IMR-90 (cell line): ENCODE measurements around the gene DSCAML1. TPM values are rescaled to one million over a fixed set of nuclear protein-coding genes. Genes with fewer than 3 reads are reported as not detected.

Experiments used
- ATAC-seq: fragments of 200-7000 bp; cut with Tn5 transposase; 2 replicates; pipeline ENCODE4 v1.9.1; 2020; ENCODE audit warnings: low read depth, mild to moderate bottlenecking, moderate library complexity
- BruUV-seq: library from RNA; stranded (reverse); fragments of 400-500 nt; replicated peaks from 2 replicates; lab custom pipeline; 2021; lab: Mats Ljungman, UMichigan
- CTCF ChIA-PET: fragments of 300-600 bp; formaldehyde crosslinking; extraction: SDS; loops from one replicate; lab custom pipeline; 2021; ENCODE audit warnings: antibody characterized with exemption; lab: Yijun Ruan, JAX
- POLR2A ChIA-PET: fragments of 300-600 bp; sonication (Branson Sonifier 250); formaldehyde crosslinking; loops from one replicate; lab custom pipeline; 2022; ENCODE audit warnings: antibody characterized with exemption; ENCODE audit not compliant: unreplicated experiment; lab: Charles Lee
- DNase-seq: peaks from one replicate; pipeline ENCODE4 v3.0.0; 2013
- H2AFZ ChIP-seq: replicated peaks from 2 replicates; pipeline ENCODE3; 2013; ENCODE audit warnings: low read length, mild to moderate bottlenecking; ENCODE audit not compliant: poor library complexity
- H2AK5ac ChIP-seq: 2 replicates; pipeline ENCODE4 v1.6.1; 2013; ENCODE audit warnings: low read depth, low read length, inconsistent platforms
- H2AK9ac ChIP-seq: replicated peaks from 2 replicates; pipeline ENCODE3; 2013; ENCODE audit warnings: mild to moderate bottlenecking, low read depth, low read length, moderate library complexity; ENCODE audit not compliant: poor library complexity
- H2BK120ac ChIP-seq: 2 replicates; pipeline ENCODE4 v1.6.1; 2013; ENCODE audit warnings: low read depth, low read length, inconsistent platforms
- H2BK15ac ChIP-seq: 3 replicates; pipeline ENCODE4 v1.6.1; 2013; ENCODE audit warnings: low read depth, low read length, inconsistent platforms
- H2BK20ac ChIP-seq: 2 replicates; pipeline ENCODE4 v1.6.1; 2013; ENCODE audit warnings: low read depth, mild to moderate bottlenecking, inconsistent platforms, low read length, moderate library complexity
- H2BK5ac ChIP-seq: 2 replicates; pipeline ENCODE4 v1.6.1; 2013; ENCODE audit warnings: mild to moderate bottlenecking, low read depth, low read length, inconsistent platforms; ENCODE audit not compliant: poor library complexity, severe bottlenecking
- H3K14ac ChIP-seq: replicated peaks from 2 replicates; pipeline ENCODE4 v1.6.1; 2013; ENCODE audit warnings: low read depth, low read length, inconsistent platforms
- H3K18ac ChIP-seq: 2 replicates; pipeline ENCODE4 v1.6.1; 2013; ENCODE audit warnings: low read depth, low read length, control low read depth
- H3K23ac ChIP-seq: 2 replicates; pipeline ENCODE4 v1.6.1; 2013; ENCODE audit warnings: low read depth, low read length, inconsistent platforms
- H3K27ac ChIP-seq: 2 replicates; pipeline ENCODE4 v1.5.1; 2013; ENCODE audit warnings: mild to moderate bottlenecking, control low read depth, low read length; ENCODE audit not compliant: insufficient read depth
- H3K27me3 ChIP-seq: 2 replicates; pipeline ENCODE4 v1.6.1; 2013; ENCODE audit warnings: low read length; ENCODE audit not compliant: control insufficient read depth, insufficient read depth
- H3K36me3 ChIP-seq: 2 replicates; pipeline ENCODE4 v1.6.1; 2013; ENCODE audit warnings: low read length, mixed read lengths; ENCODE audit not compliant: control insufficient read depth, insufficient read depth
- H3K4ac ChIP-seq: 2 replicates; pipeline ENCODE4 v1.6.1; 2013; ENCODE audit warnings: low read depth, low read length, inconsistent platforms
- H3K4me1 ChIP-seq: 2 replicates; pipeline ENCODE4 v1.6.1; 2013; ENCODE audit warnings: low read length, mixed read lengths; ENCODE audit not compliant: control insufficient read depth, insufficient read depth
- H3K4me2 ChIP-seq: 2 replicates; pipeline ENCODE4 v1.6.1; 2013; ENCODE audit warnings: low read depth, mild to moderate bottlenecking, control low read depth, low read length, moderate library complexity
- H3K4me3 ChIP-seq: 2 replicates; pipeline ENCODE4 v1.5.1; 2013; ENCODE audit warnings: low read depth, mild to moderate bottlenecking, control low read depth, low read length, moderate library complexity; ENCODE audit not compliant: insufficient read depth
- H3K56ac ChIP-seq: 2 replicates; pipeline ENCODE4 v1.6.1; 2013; ENCODE audit warnings: low read length, inconsistent platforms; ENCODE audit not compliant: insufficient read depth; ENCODE audit errors: extremely low read depth
- H3K79me1 ChIP-seq, 2 experiments: 2 replicates each; pipeline ENCODE4 v1.6.1; 2013; ENCODE audit warnings: low read length in 2 of 2, inconsistent platforms in 1 of 2, low read depth in 1 of 2
- H3K9ac ChIP-seq: 2 replicates; pipeline ENCODE4 v1.6.1; 2013; ENCODE audit warnings: low read depth, low read length, control low read depth
- H3K9me1 ChIP-seq: 2 replicates; pipeline ENCODE4 v1.6.1; 2013; ENCODE audit warnings: low read length, inconsistent platforms; ENCODE audit not compliant: insufficient read depth
- H3K9me3 ChIP-seq: 2 replicates; pipeline ENCODE4 v1.6.1; 2013; ENCODE audit warnings: low read length; ENCODE audit not compliant: control insufficient read depth, insufficient read depth
- H4K20me1 ChIP-seq: 2 replicates; pipeline ENCODE4 v1.6.1; 2013; ENCODE audit warnings: low read length, inconsistent platforms; ENCODE audit not compliant: insufficient read depth
- H4K5ac ChIP-seq: 2 replicates; pipeline ENCODE4 v1.6.1; 2013; ENCODE audit warnings: mild to moderate bottlenecking, low read depth, low read length, control low read depth
- H4K8ac ChIP-seq, 2 experiments: 2 replicates each; pipeline ENCODE4 v1.6.1; 2013; ENCODE audit warnings: low read depth in 2 of 2, low read length in 2 of 2, control low read depth in 1 of 2, inconsistent platforms in 1 of 2
- H4K91ac ChIP-seq: 2 replicates; pipeline ENCODE4 v1.6.1; 2013; ENCODE audit warnings: low read depth, low read length, inconsistent platforms; ENCODE audit not compliant: insufficient read depth
- CEBPB ChIP-seq: IDR thresholded peaks from 2 replicates; pipeline ENCODE4 v1.6.1; 2012; ENCODE audit warnings: low read depth, low read length, improper control_type of control experiment
- ELK1 ChIP-seq: fragments of 150-350 bp; IDR thresholded peaks from 2 replicates; pipeline ENCODE4 v1.6.1; 2016; ENCODE audit warnings: low read depth, mild to moderate bottlenecking, low read length, moderate library complexity, borderline replicate concordance
- FOS ChIP-seq: fragments of 150-350 bp; IDR thresholded peaks from 2 replicates; pipeline ENCODE4 v1.6.1; 2016; ENCODE audit warnings: low read depth, low read length
- MAFK ChIP-seq: IDR thresholded peaks from 2 replicates; pipeline ENCODE4 v1.6.1; 2012; ENCODE audit warnings: low read depth, low read length, improper control_type of control experiment
- MAZ ChIP-seq: IDR thresholded peaks from 2 replicates; pipeline ENCODE4 v1.6.1; 2012; ENCODE audit warnings: low read depth, mild to moderate bottlenecking, low read length, improper control_type of control experiment, moderate library complexity, borderline replicate concordance
- NFE2L2 ChIP-seq: fragments of 150-350 bp; IDR thresholded peaks from 2 replicates; pipeline ENCODE4 v1.6.1; 2016; ENCODE audit warnings: low read depth, mild to moderate bottlenecking, low read length
- RAD21 ChIP-seq: IDR thresholded peaks from 2 replicates; pipeline ENCODE4 v1.6.1; 2012; ENCODE audit warnings: low read length, improper control_type of control experiment
- RCOR1 ChIP-seq: IDR thresholded peaks from 2 replicates; pipeline ENCODE4 v1.6.1; 2012; ENCODE audit warnings: mild to moderate bottlenecking, low read length, improper control_type of control experiment; ENCODE audit not compliant: insufficient replicate concordance
- RFX5 ChIP-seq: IDR thresholded peaks from 2 replicates; pipeline ENCODE4 v1.8.0; 2012; ENCODE audit warnings: low read depth, mild to moderate bottlenecking, low read length, moderate library complexity
- SMC3 ChIP-seq: fragments of 150-350 bp; IDR thresholded peaks from 2 replicates; pipeline ENCODE4 v1.6.1; 2016; ENCODE audit warnings: low read depth, mild to moderate bottlenecking, antibody characterized with exemption, low read length, moderate library complexity
- USF2 ChIP-seq: fragments of 150-350 bp; IDR thresholded peaks from 2 replicates; pipeline ENCODE4 v1.6.1; 2017; ENCODE audit warnings: mild to moderate bottlenecking, antibody characterized with exemption, low read length, low read depth
- WGBS, 2 experiments: methylation state at CpG; one replicate each; pipeline versions ENCODE4 v1.1.5 to v1.1.7; 2013; ENCODE audit warnings: missing lambda C conversion rate in 2 of 2; ENCODE audit not compliant: insufficient read length in 1 of 2; ENCODE audit errors: extremely low coverage in 2 of 2; 5-methylcytosine and 5-hydroxymethylcytosine counted together
- dilution Hi-C: fragments of 300-500 bp; cut with HindIII; formaldehyde crosslinking; loops from one replicate; pipeline ENCODE4 v1.14.3; 2018; ENCODE audit warnings: low sequenced_read_pairs; ENCODE audit not compliant: unreplicated experiment
- in situ Hi-C: fragments of 300-500 bp; cut with MboI; formaldehyde crosslinking; loops from 3 replicates; pipeline ENCODE4 v1.14.3; 2019; ENCODE audit warnings: low sequenced_read_pairs, inconsistent platforms, mixed read lengths
- intact Hi-C: fragments of 100-400 bp; cut with micrococcal nuclease; formaldehyde crosslinking; loops from 2 replicates; pipeline ENCODE4 v1.10.0; 2022
- polyA plus RNA-seq, 3 experiments: library from polyadenylated mRNA; depleted of rRNA; stranded (reverse); fragments of >200 nt; gene quantifications; 2 replicates each; pipeline ENCODE4 v1.2.3, GENCODE V29; 2012; ENCODE audit warnings: low replicate concordance in 1 of 3
- total RNA-seq: library from RNA; depleted of rRNA; stranded (reverse); fragments of >200 nt; gene quantifications from 2 replicates; pipeline ENCODE4 v1.2.3, GENCODE V29; 2012
- TF ChIP-seq, protein P1 (sequence below): conservative IDR thresholded peaks from 2 replicates; pipeline ENCODE4 v1.5.1; 2012; ENCODE audit warnings: mild to moderate bottlenecking, low read depth, low read length, improper control_type of control experiment

The DSCAML1 gene
- total and polyA plus RNA-seq, 2 of the 4 experiments (the other 2 are of a cell fraction): not detected

GRCh38 chr11:117387992-117388755, 408.8 kb downstream of the DSCAML1 start (continued):
- TF ChIP-seq CEBPB: no peak
- TF ChIP-seq RAD21: no peak
- no peak for TF ChIP-seq RCOR1

DNA sequence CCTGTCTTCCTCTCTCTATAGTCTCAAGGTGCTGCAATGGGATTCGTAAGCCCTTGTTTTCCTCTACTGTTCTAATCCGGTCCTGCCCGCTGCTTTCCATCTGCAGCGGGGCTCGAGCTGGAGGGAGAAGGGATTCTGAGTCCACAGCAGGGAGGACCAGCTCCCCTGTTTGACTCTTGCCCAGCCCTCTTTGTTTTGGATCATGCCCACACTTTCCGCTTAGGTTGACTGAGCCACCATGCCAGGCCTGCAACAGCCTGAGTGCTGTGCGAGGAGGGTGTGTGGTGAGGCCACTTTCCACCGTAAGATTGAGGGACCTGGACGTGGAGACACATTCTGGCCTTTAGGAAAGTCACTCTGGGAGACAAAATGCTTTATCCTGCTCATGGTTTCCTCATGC, 411.1 kb downstream of the DSCAML1 start:
- in situ Hi-C loops: no loop called here
- Histone ChIP-seq H3K9ac (no peak overlapping the region), H2AK5ac (no peak overlapping the region), H2AK9ac (no peak overlapping the region), H4K5ac (no peak overlapping the region), H4K8ac (no peak overlapping the region), H3K4me1 (peaks cover 11% of the 10 kb centered on the region), H3K27ac (no peak overlapping the region), H2AFZ (no peak overlapping the region), H3K27me3 (no peaks in the 10 kb centered on the region), H2BK20ac (no peak overlapping the region; the same call in 1 of the 2 replicates), H2BK15ac (no peak overlapping the region), H2BK5ac (no peak overlapping the region), H3K56ac (no peak overlapping the region), H3K79me1 (peaks cover 0 to 12% of the 10 kb centered on the region in 2 experiments; a peak in 1 of 4 replicates), H2BK120ac (no peak overlapping the region), H3K4me3 (no peak overlapping the region), H3K9me1 (peaks cover 15% of the 10 kb centered on the region), H3K4me2 (no peak overlapping the region), H3K18ac (no peak overlapping the region), H3K9me3 (no peaks in the 10 kb centered on the region), H3K14ac (no peak overlapping the region), H3K23ac (no peak overlapping the region), H4K20me1 (peaks cover 6% of the 10 kb centered on the region; the same call in 1 of the 2 replicates), H4K91ac (no peak overlapping the region), H3K4ac (no peak overlapping the region), H3K36me3 (peaks cover 41% of the 10 kb centered on the region)
- DNase-seq: no peak
- 89% methylated on average over 3 of the region's 9 CpGs; no CpG with 5 or more reads in 1 of the 2 experiments for WGBS, 2 experiments
- dilution Hi-C loops: no loop called here
- no peak for ATAC-seq
- no TSS peak for BruUV-seq
- intact Hi-C loops: loop anchor here (10.0 kb wide), 1 partner anchor 641 kb away; no protein-coding TSS in a partner anchor
- ChIA-PET POLR2A (no interaction called here), CTCF (no interaction called here)
- TF ChIP-seq RCOR1 (no peak), ELK1 (no peak), MAZ (no peak), CEBPB (no peak), NFE2L2 (no peak), FOS (no peak), RFX5 (no peak), USF2 (no peak), SMC3 (no peak), MAFK (no peak)
- TF ChIP-seq, protein P1, sequence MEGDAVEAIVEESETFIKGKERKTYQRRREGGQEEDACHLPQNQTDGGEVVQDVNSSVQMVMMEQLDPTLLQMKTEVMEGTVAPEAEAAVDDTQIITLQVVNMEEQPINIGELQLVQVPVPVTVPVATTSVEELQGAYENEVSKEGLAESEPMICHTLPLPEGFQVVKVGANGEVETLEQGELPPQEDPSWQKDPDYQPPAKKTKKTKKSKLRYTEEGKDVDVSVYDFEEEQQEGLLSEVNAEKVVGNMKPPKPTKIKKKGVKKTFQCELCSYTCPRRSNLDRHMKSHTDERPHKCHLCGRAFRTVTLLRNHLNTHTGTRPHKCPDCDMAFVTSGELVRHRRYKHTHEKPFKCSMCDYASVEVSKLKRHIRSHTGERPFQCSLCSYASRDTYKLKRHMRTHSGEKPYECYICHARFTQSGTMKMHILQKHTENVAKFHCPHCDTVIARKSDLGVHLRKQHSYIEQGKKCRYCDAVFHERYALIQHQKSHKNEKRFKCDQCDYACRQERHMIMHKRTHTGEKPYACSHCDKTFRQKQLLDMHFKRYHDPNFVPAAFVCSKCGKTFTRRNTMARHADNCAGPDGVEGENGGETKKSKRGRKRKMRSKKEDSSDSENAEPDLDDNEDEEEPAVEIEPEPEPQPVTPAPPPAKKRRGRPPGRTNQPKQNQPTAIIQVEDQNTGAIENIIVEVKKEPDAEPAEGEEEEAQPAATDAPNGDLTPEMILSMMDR: no peak
